ENCODE measurements around the gene PRKCA.

The PRKCA gene

DNA sequence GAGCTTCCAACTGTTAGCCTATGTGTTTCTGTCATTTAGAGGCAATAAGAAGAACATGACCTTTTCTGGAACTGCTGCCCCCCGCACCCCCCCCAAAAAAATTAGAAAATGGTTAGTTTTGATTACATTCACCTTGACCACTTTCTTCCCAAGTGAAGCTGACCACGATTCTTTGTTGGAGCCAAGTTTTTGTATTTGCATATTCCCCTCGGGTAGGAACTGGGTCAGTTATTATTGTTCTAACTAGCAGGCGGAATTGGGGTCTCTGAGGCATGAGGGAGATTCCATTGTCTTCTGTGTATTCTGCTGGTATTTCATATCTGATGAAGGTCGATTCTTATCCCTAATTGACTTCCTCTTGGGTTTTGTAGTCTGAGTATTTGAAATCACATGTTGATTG lies 231.6 kb downstream of the PRKCA start:
- no peak overlapping the region for H3K4me3 ChIP-seq (ENCODE audit: low read depth, low read length)
- DNase-seq (ENCODE audit: low read depth, low spot score), result no peak
- TF ChIP-seq, protein P1, sequence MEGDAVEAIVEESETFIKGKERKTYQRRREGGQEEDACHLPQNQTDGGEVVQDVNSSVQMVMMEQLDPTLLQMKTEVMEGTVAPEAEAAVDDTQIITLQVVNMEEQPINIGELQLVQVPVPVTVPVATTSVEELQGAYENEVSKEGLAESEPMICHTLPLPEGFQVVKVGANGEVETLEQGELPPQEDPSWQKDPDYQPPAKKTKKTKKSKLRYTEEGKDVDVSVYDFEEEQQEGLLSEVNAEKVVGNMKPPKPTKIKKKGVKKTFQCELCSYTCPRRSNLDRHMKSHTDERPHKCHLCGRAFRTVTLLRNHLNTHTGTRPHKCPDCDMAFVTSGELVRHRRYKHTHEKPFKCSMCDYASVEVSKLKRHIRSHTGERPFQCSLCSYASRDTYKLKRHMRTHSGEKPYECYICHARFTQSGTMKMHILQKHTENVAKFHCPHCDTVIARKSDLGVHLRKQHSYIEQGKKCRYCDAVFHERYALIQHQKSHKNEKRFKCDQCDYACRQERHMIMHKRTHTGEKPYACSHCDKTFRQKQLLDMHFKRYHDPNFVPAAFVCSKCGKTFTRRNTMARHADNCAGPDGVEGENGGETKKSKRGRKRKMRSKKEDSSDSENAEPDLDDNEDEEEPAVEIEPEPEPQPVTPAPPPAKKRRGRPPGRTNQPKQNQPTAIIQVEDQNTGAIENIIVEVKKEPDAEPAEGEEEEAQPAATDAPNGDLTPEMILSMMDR (IDR thresholded peaks at IDR 0.05; ENCODE audit: insufficient read depth, low read length, missing control alignments), result no peak
- POLR2A ChIA-PET, result interaction anchor here (0.5 kb wide), 1 partner anchor 15 kb away, joined by 3 read pairs; no protein-coding TSS in a partner anchor
- CTCF ChIA-PET, result no interaction called here

DNA sequence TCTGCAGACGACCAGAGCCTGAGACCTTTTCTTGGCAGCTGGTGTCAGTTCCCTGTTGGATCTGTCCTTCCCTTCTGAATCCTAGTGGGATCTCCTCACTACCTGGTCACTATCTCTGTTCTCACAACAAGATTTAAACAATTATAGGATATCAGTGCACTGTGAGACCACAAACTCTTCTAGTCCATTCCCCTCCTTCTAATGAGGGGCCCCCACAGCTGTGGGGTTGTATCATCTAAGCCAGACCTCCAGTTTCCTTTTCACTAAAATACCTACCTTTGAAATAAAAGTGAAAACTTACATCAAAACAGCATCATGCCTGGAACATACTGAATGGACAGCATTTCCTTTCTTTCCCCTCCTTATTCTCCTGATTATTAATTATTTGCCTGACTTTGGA lies 233.2 kb downstream of the PRKCA start:
- ChIA-PET POLR2A (no interaction called here), CTCF (interaction anchor here (1.0 to 1.8 kb wide), 2 partner anchors 27 to 280 kb away, joined by 3 read pairs; no protein-coding TSS in a partner anchor)
- DNase-seq (ENCODE audit: low read depth, low spot score), result no peak
- no peak overlapping the region for H3K4me3 ChIP-seq (ENCODE audit: low read depth, low read length)
- TF ChIP-seq, protein P1 (IDR thresholded peaks at IDR 0.05; ENCODE audit: insufficient read depth, low read length, missing control alignments), result no peak

DNA sequence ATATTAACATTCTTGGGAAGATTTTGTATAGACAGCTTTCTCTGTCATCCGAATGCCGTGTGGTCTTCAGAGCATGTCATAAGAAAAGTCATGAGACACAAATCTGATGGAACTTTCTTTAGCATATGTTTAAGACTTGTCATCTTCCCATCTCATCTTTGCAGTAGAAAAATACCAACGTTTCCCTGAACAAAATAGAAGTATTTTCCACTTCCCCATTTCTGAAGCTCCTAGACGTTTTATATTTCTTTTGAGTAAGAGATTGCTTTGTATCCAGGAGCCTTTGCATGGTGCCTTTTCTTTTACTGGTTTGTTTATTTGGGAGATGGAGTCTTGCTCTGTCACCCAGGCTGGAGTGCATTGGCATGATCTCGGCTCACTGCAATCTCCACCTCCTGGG lies 235.1 kb downstream of the PRKCA start:
- no peak for DNase-seq (ENCODE audit: low read depth, low spot score)
- TF ChIP-seq, protein P1 (IDR thresholded peaks at IDR 0.05; ENCODE audit: insufficient read depth, low read length, missing control alignments), result no peak
- ChIA-PET CTCF (interaction anchor here (1.1 to 1.9 kb wide), 4 partner anchors 10 to 282 kb away, joined by 3 to 5 read pairs (median 5); no protein-coding TSS in a partner anchor), POLR2A (interaction anchor here (0.6 kb wide), 1 partner anchor 12 kb away, joined by 3 read pairs; no protein-coding TSS in a partner anchor)
- H3K4me3 ChIP-seq (ENCODE audit: low read depth, low read length), result no peak overlapping the region

DNA sequence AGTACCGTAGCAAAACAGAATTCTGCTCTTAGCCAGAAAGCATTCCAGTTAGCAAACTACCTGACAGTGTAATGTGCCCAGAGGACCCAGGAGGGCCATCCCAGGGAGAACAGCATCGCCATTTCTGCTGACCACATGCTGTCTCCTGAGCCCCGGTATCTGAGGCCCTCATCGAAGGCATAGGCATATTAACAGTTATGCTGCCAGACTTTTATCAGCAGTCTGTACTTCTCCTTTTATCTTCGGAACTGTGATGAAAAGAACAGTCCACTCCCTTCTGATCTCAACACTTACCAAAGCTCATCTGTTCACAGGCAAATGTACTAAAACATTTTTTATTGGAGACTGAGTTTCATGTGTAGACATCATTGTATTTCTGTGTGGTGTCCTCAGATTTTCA lies 236.4 kb downstream of the PRKCA start:
- CTCF ChIA-PET, result interaction anchor here (1.0 to 1.9 kb wide), 3 partner anchors 11 to 234 kb away, joined by 3 to 5 read pairs (median 5); no protein-coding TSS in a partner anchor
- POLR2A ChIA-PET, result no interaction called here
- no peak overlapping the region for H3K4me3 ChIP-seq (ENCODE audit: low read depth, low read length)
- no peak for DNase-seq (ENCODE audit: low read depth, low spot score)
- TF ChIP-seq, protein P1 (IDR thresholded peaks at IDR 0.05; ENCODE audit: insufficient read depth, low read length, missing control alignments), result no peak

DNA sequence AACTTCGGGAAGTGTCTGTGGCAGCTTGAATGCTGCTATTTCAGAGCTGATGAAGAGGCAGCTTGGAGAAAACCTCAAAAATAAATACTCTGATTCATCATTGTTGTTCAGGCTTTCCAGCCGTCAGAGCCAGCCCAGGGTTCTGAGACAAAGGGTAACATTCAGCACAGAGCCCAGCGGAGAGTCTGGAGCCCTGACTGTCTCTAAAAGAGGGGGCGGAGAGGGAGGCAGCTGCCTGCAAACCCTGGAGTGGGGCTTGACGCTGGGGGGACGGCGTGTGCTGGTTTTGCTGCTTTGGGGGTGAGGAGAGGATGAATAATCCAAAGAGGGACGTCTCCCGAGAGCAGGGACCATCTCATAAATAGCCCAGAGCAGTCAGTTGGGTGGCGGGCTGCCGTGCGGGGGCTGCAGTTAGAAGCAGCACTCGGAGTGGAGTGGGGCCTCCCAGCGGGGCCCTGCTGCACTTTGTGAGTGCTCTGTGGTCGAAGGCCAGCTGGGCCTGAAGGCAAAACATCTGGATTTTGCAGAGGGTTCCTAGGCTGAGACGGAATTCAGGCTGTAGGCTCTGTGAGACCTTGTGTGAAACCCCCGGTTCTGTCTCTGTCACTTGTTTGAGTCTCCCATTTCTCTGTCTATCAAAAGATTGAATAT lies 237.8 kb downstream of the PRKCA start:
- TF ChIP-seq, protein P1 (IDR thresholded peaks at IDR 0.05; ENCODE audit: insufficient read depth, low read length, missing control alignments), result no peak
- ChIA-PET POLR2A (interaction anchor here (0.5 to 2.6 kb wide), 4 partner anchors 11 to 239 kb away, joined by 3 to 9 read pairs (median 4); no protein-coding TSS in a partner anchor), CTCF (interaction anchor here (1.4 to 2.3 kb wide), 3 partner anchors 13 to 285 kb away, joined by 3 to 6 read pairs (median 6); no protein-coding TSS in a partner anchor)
- peak overlapping the region; percentile 13; the same call in 1 of the 2 replicates for H3K4me3 ChIP-seq (ENCODE audit: low read depth, low read length)
- DNase-seq (ENCODE audit: low read depth, low spot score), result no peak

DNA sequence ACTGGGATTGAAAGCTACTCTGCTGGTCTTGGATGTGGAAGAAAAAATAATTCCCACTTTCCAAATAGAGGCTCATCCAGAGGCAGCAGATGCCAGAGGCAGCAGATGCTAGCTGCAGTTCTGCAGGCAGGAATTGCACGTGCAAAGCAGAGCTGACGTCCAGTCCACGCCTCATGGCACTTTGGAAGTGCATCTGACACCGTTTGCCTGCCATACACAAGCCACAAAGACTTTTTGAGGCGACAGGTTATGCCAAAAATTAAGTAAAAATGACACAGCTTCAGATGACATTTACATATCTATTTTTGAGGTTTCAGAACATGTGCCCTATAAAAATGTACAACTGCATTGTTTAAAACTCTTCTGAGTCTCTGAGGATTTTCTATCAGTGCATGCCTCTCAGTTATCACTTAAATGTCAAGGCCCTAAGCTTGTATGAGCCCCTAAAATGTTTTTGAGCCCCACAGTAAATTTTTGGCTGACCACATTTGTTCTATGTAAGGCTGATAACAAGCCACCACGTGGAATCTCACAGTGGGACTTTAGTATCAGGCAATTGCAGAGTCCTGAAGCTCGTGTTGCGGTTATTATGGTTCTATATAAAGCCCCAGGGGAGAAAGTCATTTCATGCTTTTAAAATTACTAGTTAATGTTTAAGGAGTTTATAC lies 239.2 kb downstream of the PRKCA start:
- ChIA-PET POLR2A (interaction anchor here (0.9 to 2.6 kb wide), 2 partner anchors 9 to 110 kb away, joined by 3 to 9 read pairs; no protein-coding TSS in a partner anchor), CTCF (interaction anchor here (1.4 to 2.3 kb wide), 4 partner anchors 15 to 287 kb away, joined by 3 to 6 read pairs (median 4); no protein-coding TSS in a partner anchor)
- H3K4me3 ChIP-seq (ENCODE audit: low read depth, low read length), result no peak overlapping the region
- TF ChIP-seq, protein P1 (IDR thresholded peaks at IDR 0.05; ENCODE audit: insufficient read depth, low read length, missing control alignments), result no peak
- no peak for DNase-seq (ENCODE audit: low read depth, low spot score)
